HepG2 (cell line): Measurements from ENCODE around the gene URM1. TPM values are rescaled to one million over a fixed set of nuclear protein-coding genes. Genes with fewer than 3 reads are reported as not detected.

Experiments used
- AHR ChIP-seq: IDR thresholded peaks from 2 replicates; pipeline ENCODE4 v1.6.1; 2018; ENCODE audit warnings: missing genetic modification reagents, missing compliant biosample characterization
- CENPT ChIP-seq: sonication (generic); formaldehyde crosslinking; IDR thresholded peaks from 2 replicates; pipeline ENCODE4 v1.8.0; 2022; ENCODE audit warnings: low read depth, mild to moderate bottlenecking, moderate library complexity, missing genetic modification reagents
- FOXO4 ChIP-seq: sonication (generic); formaldehyde crosslinking; conservative IDR thresholded peaks from 2 replicates; pipeline ENCODE4 v1.8.1; 2023; ENCODE audit warnings: missing genetic modification reagents
- HOXA9 ChIP-seq: sonication (generic); formaldehyde crosslinking; IDR thresholded peaks from 2 replicates; pipeline ENCODE4 v1.8.1; 2022; ENCODE audit warnings: missing genetic modification reagents, mild to moderate bottlenecking, moderate library complexity, borderline replicate concordance
- KAT2B ChIP-seq: fragments of 150-350 bp; IDR thresholded peaks from 2 replicates; pipeline ENCODE4 v1.6.1; 2014; ENCODE audit warnings: low read depth, low read length, borderline replicate concordance
- NR1H2 ChIP-seq: sonication (generic); formaldehyde crosslinking; IDR thresholded peaks from 2 replicates; pipeline ENCODE4 v1.8.1; 2022; ENCODE audit warnings: low read depth, missing genetic modification reagents, borderline replicate concordance
- ZNF839 ChIP-seq: sonication (generic); formaldehyde crosslinking; IDR thresholded peaks from 2 replicates; pipeline ENCODE4 v1.4.0; 2020; ENCODE audit warnings: missing genetic modification reagents, mild to moderate bottlenecking, borderline replicate concordance
- ZSCAN25 ChIP-seq: sonication (generic); formaldehyde crosslinking; IDR thresholded peaks from 2 replicates; pipeline ENCODE4 v1.8.0; 2022; ENCODE audit warnings: mild to moderate bottlenecking, missing genetic modification reagents
- polyA plus RNA-seq, 8 experiments: library from polyadenylated mRNA; depleted of rRNA in 3 of 8; stranded (reverse) in 7 of 8; unstranded in 1 of 8; fragments of >200 nt; fragmentation: Illumina TruSeq in 4 of 8; extraction: Trizol in 4 of 8; gene quantifications; 2 replicates each; pipeline versions ENCODE4 v1.2.1 to v1.2.3, GENCODE V29; 2011 to 2016; ENCODE audit warnings: low read depth in 4 of 8, missing spikeins in 1 of 8, mixed read lengths in 1 of 8; ENCODE audit not compliant: insufficient read depth in 1 of 8
- total RNA-seq, 5 experiments: library from RNA; depleted of rRNA; stranded (reverse); fragments of >200 nt; fragmentation: Illumina TruSeq; extraction: Trizol; gene quantifications; 2 replicates each; pipeline ENCODE4 v1.2.3, GENCODE V29; 2016; ENCODE audit warnings: low read depth in 1 of 5
- TF ChIP-seq, protein P1 (sequence below): sonication (generic); formaldehyde crosslinking; IDR thresholded peaks from 2 replicates; pipeline ENCODE4 v1.5.0; 2020; ENCODE audit warnings: missing genetic modification reagents, mild to moderate bottlenecking, borderline replicate concordance
- TF ChIP-seq, protein P2 (sequence below): sonication (generic); formaldehyde crosslinking; IDR thresholded peaks from 2 replicates; pipeline ENCODE4 v1.4.0; 2020; ENCODE audit warnings: mild to moderate bottlenecking, missing genetic modification reagents
- TF ChIP-seq, protein P3 (sequence below): sonication (generic); formaldehyde crosslinking; IDR thresholded peaks from 2 replicates; pipeline ENCODE4 v1.5.0; 2020; ENCODE audit warnings: missing genetic modification reagents
- TF ChIP-seq, protein P4 (sequence below): sonication (generic); formaldehyde crosslinking; IDR thresholded peaks from 2 replicates; pipeline ENCODE4 v1.8.1; 2023; ENCODE audit warnings: mild to moderate bottlenecking, missing genetic modification reagents
- TF ChIP-seq, protein P5 (sequence below): sonication (generic); formaldehyde crosslinking; IDR thresholded peaks from 2 replicates; pipeline ENCODE4 v1.5.0; 2020; ENCODE audit warnings: mild to moderate bottlenecking, missing genetic modification reagents

URM1 gene
- total and polyA plus RNA-seq, 2 of the 13 experiments (the other 11 are each of a cell fraction or from before 2014, with no cell fraction given): 37.1 to 41.3 TPM

- TF ChIP-seq, protein P1, sequence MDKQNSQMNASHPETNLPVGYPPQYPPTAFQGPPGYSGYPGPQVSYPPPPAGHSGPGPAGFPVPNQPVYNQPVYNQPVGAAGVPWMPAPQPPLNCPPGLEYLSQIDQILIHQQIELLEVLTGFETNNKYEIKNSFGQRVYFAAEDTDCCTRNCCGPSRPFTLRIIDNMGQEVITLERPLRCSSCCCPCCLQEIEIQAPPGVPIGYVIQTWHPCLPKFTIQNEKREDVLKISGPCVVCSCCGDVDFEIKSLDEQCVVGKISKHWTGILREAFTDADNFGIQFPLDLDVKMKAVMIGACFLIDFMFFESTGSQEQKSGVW: no peak
- TF ChIP-seq NR1H2 (CRISPR knock-in tag) (no peak), ZSCAN25 (no peak), CENPT (no peak), FOXO4 (no peak), ZNF839 (CRISPR knock-in tag) (no peak), KAT2B (no peak), HOXA9 (CRISPR knock-in tag) (no peak), AHR (CRISPR knock-in tag) (no peak)
- TF ChIP-seq, protein P2, sequence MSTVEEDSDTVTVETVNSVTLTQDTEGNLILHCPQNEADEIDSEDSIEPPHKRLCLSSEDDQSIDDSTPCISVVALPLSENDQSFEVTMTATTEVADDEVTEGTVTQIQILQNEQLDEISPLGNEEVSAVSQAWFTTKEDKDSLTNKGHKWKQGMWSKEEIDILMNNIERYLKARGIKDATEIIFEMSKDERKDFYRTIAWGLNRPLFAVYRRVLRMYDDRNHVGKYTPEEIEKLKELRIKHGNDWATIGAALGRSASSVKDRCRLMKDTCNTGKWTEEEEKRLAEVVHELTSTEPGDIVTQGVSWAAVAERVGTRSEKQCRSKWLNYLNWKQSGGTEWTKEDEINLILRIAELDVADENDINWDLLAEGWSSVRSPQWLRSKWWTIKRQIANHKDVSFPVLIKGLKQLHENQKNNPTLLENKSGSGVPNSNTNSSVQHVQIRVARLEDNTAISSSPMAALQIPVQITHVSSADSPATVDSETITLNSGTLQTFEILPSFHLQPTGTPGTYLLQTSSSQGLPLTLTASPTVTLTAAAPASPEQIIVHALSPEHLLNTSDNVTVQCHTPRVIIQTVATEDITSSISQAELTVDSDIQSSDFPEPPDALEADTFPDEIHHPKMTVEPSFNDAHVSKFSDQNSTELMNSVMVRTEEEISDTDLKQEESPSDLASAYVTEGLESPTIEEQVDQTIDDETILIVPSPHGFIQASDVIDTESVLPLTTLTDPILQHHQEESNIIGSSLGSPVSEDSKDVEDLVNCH: no peak
- TF ChIP-seq, protein P3, sequence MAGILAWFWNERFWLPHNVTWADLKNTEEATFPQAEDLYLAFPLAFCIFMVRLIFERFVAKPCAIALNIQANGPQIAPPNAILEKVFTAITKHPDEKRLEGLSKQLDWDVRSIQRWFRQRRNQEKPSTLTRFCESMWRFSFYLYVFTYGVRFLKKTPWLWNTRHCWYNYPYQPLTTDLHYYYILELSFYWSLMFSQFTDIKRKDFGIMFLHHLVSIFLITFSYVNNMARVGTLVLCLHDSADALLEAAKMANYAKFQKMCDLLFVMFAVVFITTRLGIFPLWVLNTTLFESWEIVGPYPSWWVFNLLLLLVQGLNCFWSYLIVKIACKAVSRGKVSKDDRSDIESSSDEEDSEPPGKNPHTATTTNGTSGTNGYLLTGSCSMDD (CRISPR knock-in tag): no peak
- TF ChIP-seq, protein P4, sequence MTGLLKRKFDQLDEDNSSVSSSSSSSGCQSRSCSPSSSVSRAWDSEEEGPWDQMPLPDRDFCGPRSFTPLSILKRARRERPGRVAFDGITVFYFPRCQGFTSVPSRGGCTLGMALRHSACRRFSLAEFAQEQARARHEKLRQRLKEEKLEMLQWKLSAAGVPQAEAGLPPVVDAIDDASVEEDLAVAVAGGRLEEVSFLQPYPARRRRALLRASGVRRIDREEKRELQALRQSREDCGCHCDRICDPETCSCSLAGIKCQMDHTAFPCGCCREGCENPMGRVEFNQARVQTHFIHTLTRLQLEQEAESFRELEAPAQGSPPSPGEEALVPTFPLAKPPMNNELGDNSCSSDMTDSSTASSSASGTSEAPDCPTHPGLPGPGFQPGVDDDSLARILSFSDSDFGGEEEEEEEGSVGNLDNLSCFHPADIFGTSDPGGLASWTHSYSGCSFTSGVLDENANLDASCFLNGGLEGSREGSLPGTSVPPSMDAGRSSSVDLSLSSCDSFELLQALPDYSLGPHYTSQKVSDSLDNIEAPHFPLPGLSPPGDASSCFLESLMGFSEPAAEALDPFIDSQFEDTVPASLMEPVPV (CRISPR knock-in tag): no peak
- TF ChIP-seq, protein P5, sequence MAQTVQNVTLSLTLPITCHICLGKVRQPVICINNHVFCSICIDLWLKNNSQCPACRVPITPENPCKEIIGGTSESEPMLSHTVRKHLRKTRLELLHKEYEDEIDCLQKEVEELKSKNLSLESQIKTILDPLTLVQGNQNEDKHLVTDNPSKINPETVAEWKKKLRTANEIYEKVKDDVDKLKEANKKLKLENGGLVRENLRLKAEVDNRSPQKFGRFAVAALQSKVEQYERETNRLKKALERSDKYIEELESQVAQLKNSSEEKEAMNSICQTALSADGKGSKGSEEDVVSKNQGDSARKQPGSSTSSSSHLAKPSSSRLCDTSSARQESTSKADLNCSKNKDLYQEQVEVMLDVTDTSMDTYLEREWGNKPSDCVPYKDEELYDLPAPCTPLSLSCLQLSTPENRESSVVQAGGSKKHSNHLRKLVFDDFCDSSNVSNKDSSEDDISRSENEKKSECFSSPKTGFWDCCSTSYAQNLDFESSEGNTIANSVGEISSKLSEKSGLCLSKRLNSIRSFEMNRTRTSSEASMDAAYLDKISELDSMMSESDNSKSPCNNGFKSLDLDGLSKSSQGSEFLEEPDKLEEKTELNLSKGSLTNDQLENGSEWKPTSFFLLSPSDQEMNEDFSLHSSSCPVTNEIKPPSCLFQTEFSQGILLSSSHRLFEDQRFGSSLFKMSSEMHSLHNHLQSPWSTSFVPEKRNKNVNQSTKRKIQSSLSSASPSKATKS (CRISPR knock-in tag): no peak
Measured at GRCh38 chr9:128397831-128398230, 26.7 kb downstream of the URM1 start (continued).
